B cell (primary cell): ENCODE data around the gene BCKDK.

Experiments used
- EZH2 ChIP-seq: IDR thresholded peaks from 2 replicates; pipeline ENCODE4 v1.6.1; 2012; ENCODE audit warnings: borderline replicate concordance, low read depth, mild to moderate bottlenecking, moderate library complexity, low read length; ENCODE audit not compliant: insufficient read depth, poor library complexity, severe bottlenecking
- TF ChIP-seq, protein P1 (sequence below): fragments of 200-600 bp; IDR thresholded peaks from one replicate; pipeline ENCODE4 v1.8.0; 2022; ENCODE audit warnings: antibody characterized with exemption, mild to moderate bottlenecking

DNA sequence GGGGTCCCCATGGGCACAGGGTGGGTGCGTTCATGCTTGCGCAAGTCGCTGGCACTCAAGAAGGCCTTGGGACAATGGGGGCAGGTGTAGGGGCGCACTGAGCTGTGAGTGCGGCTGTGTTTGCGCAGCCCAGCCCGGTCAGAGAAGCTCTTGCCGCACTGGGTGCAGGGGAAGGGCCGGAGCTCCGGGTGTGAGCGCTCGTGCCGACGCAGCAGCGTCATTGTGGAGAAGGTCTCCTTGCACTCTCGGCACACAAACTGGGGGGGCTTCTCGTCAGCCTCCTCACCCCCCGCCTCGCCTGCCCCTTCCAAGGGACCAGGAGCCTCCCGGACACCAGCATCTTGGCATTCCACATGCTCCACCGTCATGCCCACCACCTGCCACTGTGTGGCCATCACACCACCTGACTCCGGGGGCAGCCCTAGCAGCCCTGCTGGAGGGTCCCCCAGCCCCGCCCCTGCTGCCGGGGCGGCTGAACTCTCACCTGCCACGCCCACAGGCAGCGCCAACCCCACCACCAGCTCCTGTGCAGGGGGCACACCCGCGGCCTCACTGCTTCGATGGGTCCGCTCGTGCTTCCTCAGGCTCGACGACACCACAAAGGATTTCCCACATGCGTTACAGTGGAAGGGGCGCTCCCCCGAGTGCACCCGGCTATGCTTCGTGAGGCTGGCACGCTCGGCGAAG lies 46.9 kb upstream of the BCKDK start:
- TF ChIP-seq, protein P1, sequence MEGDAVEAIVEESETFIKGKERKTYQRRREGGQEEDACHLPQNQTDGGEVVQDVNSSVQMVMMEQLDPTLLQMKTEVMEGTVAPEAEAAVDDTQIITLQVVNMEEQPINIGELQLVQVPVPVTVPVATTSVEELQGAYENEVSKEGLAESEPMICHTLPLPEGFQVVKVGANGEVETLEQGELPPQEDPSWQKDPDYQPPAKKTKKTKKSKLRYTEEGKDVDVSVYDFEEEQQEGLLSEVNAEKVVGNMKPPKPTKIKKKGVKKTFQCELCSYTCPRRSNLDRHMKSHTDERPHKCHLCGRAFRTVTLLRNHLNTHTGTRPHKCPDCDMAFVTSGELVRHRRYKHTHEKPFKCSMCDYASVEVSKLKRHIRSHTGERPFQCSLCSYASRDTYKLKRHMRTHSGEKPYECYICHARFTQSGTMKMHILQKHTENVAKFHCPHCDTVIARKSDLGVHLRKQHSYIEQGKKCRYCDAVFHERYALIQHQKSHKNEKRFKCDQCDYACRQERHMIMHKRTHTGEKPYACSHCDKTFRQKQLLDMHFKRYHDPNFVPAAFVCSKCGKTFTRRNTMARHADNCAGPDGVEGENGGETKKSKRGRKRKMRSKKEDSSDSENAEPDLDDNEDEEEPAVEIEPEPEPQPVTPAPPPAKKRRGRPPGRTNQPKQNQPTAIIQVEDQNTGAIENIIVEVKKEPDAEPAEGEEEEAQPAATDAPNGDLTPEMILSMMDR: no peak
- no peak for TF ChIP-seq EZH2
